Measurements from ENCODE around the gene RAD18.

Gene RAD18

DNA sequence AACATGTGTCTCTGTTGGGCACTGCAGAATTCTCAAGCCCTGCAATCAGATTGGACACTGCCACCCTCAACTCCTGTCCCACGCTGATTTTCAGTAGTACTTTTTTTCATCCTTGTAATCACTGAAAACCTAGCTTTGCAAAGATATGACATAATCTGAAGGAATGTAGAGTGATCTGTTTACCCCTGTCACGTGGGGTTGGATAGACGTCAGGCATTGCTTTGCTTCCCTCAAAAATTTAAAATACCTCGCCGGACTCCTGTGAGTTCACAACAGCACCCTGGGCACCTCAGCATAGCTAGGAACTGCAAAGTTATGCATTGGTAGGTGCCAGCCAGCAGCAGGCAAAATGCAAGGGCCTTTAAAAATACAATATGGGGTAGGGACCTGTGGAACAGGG lies 122.7 kb downstream of the RAD18 start:
- Histone ChIP-seq H4K20me1 (ENCODE audit: insufficient read depth, low read length) (no peaks in the 10 kb centered on the region), H3K9ac (ENCODE audit: low read length) (no peak overlapping the region), H3K9me2 (replicated peaks; ENCODE audit: insufficient read depth, low read length) (no peaks in the 10 kb centered on the region), H3K36me3 (replicated peaks; ENCODE audit: insufficient read depth, low read length) (no peaks in the 10 kb centered on the region; the same call in 1 of the 2 replicates), H3K4me3 (ENCODE audit: low read length) (no peak overlapping the region), H3K79me2 (ENCODE audit: low read length) (no peaks in the 10 kb centered on the region), H3K27ac (ENCODE audit: low read length) (no peak overlapping the region), H3K4me2 (ENCODE audit: low read depth, low read length) (no peak overlapping the region), H2AFZ (ENCODE audit: low read length) (no peak overlapping the region), H3K9me3 (replicated peaks; ENCODE audit: insufficient read depth, low read length) (no peaks in the 10 kb centered on the region), H3K27me3 (replicated peaks; ENCODE audit: insufficient read depth, low read length) (no peaks in the 10 kb centered on the region), H3F3A (ENCODE audit: insufficient read depth, low read length) (no peaks in the 10 kb centered on the region), H3K4me1 (ENCODE audit: low read length) (no peaks in the 10 kb centered on the region)
- TF ChIP-seq, protein P1, sequence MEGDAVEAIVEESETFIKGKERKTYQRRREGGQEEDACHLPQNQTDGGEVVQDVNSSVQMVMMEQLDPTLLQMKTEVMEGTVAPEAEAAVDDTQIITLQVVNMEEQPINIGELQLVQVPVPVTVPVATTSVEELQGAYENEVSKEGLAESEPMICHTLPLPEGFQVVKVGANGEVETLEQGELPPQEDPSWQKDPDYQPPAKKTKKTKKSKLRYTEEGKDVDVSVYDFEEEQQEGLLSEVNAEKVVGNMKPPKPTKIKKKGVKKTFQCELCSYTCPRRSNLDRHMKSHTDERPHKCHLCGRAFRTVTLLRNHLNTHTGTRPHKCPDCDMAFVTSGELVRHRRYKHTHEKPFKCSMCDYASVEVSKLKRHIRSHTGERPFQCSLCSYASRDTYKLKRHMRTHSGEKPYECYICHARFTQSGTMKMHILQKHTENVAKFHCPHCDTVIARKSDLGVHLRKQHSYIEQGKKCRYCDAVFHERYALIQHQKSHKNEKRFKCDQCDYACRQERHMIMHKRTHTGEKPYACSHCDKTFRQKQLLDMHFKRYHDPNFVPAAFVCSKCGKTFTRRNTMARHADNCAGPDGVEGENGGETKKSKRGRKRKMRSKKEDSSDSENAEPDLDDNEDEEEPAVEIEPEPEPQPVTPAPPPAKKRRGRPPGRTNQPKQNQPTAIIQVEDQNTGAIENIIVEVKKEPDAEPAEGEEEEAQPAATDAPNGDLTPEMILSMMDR (IDR thresholded peaks at IDR 0.05; ENCODE audit: low read length): no peak
- TF ChIP-seq EZH2phosphoT487 (IDR thresholded peaks at IDR 0.05; ENCODE audit: low read length) (no peak), EZH2 (optimal IDR thresholded peaks at IDR 0.05; ENCODE audit: low read depth, low read length) (no peak)
- no peak for DNase-seq

DNA sequence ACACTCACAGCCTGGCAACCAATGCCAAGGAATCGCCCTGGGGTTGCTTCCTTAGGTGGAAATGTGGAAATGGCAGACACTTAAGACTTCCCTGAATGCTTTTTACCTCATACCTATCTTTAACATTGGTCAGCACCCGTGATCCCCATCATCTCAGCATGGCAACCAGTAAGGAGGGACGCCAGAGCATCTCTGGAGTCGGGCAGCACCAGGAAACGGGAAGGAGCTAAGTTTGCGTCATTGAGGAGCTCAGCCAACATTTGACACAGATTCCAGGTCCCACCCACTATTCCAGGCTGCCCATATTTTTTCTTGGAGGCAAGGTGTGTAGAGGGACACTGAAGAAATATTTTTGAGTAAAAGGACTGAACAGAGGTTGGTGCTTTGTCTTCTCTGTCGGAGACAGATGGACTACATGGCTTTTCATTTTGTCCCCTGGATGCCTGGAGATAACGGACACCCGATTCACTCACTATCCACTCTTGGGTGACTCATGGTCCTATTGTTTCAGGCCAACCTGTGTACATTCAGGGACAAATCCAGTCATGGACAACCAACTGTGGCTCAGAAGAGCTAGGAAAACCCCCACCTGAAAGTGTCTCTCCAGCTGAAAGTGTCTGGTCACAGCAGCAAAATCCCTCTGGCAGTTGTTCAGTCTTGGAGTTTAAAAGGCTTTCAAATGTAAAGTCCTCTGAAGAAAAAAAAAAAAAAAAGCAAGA lies 123.5 kb downstream of the RAD18 start:
- no peak overlapping the region for H3K27ac ChIP-seq (ENCODE audit: low read length)
- H2AFZ ChIP-seq (ENCODE audit: low read length): no peak overlapping the region

DNA sequence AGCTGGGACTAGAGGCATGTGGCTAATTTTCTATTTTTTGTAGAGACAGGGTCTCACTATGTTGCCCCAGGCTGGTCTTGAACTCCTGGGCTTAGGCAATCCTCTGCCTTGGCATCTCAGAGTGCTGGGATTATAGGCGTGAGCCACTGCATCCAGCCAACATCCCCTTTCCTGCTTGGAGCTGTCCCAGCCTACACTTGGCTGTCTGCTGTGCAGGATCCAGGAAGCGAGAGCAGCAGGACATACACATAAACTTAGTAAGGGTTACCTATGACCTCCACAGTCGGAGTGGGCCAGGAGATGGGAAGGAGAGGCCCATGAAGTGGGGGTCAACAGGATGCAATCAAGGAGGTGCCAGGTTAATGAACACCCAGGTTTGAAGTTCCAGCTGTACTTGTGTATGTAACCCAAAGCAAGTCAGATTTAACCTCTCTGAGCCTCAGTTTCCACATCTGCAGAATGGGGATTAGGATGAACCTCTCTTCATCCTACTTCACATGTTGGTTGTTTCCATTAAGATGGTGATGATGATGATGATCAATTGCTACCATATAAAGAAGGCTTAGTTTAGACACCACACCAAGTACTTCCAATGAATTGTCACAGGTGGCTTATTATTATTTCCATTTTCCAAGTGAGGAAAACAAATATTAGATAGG lies 124.4 kb downstream of the RAD18 start:
- Histone ChIP-seq H3K79me2 (ENCODE audit: low read length) (no peaks in the 10 kb centered on the region), H3K4me3 (ENCODE audit: low read length) (no peak overlapping the region), H3K27ac (ENCODE audit: low read length) (no peak overlapping the region), H2AFZ (ENCODE audit: low read length) (no peak overlapping the region), H3K9me3 (replicated peaks; ENCODE audit: insufficient read depth, low read length) (no peaks in the 10 kb centered on the region), H4K20me1 (ENCODE audit: insufficient read depth, low read length) (no peaks in the 10 kb centered on the region), H3K36me3 (replicated peaks; ENCODE audit: insufficient read depth, low read length) (no peaks in the 10 kb centered on the region; the same call in 1 of the 2 replicates), H3K4me1 (ENCODE audit: low read length) (no peaks in the 10 kb centered on the region), H3K9ac (ENCODE audit: low read length) (no peak overlapping the region), H3K27me3 (replicated peaks; ENCODE audit: insufficient read depth, low read length) (no peaks in the 10 kb centered on the region), H3K4me2 (ENCODE audit: low read depth, low read length) (no peak overlapping the region), H3F3A (ENCODE audit: insufficient read depth, low read length) (no peaks in the 10 kb centered on the region), H3K9me2 (replicated peaks; ENCODE audit: insufficient read depth, low read length) (no peaks in the 10 kb centered on the region)
- no peak for DNase-seq
- TF ChIP-seq EZH2phosphoT487 (IDR thresholded peaks at IDR 0.05; ENCODE audit: low read length) (no peak), EZH2 (optimal IDR thresholded peaks at IDR 0.05; ENCODE audit: low read depth, low read length) (no peak)
- TF ChIP-seq, protein P1 (IDR thresholded peaks at IDR 0.05; ENCODE audit: low read length): no peak

More for the DNA sequence above, 123.5 kb downstream of the RAD18 start:
- no peaks in the 10 kb centered on the region; the same call in 1 of the 2 replicates for H3K36me3 ChIP-seq (replicated peaks; ENCODE audit: insufficient read depth, low read length)
- H4K20me1 ChIP-seq (ENCODE audit: insufficient read depth, low read length): no peaks in the 10 kb centered on the region
- no peaks in the 10 kb centered on the region for H3F3A ChIP-seq (ENCODE audit: insufficient read depth, low read length)
- H3K9me2 ChIP-seq (replicated peaks; ENCODE audit: insufficient read depth, low read length): no peaks in the 10 kb centered on the region
- H3K4me2 ChIP-seq (ENCODE audit: low read depth, low read length): no peak overlapping the region
- no peaks in the 10 kb centered on the region for H3K4me1 ChIP-seq (ENCODE audit: low read length)
- H3K9me3 ChIP-seq (replicated peaks; ENCODE audit: insufficient read depth, low read length): no peaks in the 10 kb centered on the region
- no peak for DNase-seq
- no peak overlapping the region for H3K9ac ChIP-seq (ENCODE audit: low read length)
- no peak overlapping the region for H3K4me3 ChIP-seq (ENCODE audit: low read length)
- H3K27me3 ChIP-seq (replicated peaks; ENCODE audit: insufficient read depth, low read length): no peaks in the 10 kb centered on the region
- TF ChIP-seq EZH2phosphoT487 (IDR thresholded peaks at IDR 0.05; ENCODE audit: low read length) (no peak), EZH2 (optimal IDR thresholded peaks at IDR 0.05; ENCODE audit: low read depth, low read length) (no peak)
- TF ChIP-seq, protein P1 (IDR thresholded peaks at IDR 0.05; ENCODE audit: low read length): no peak
- no peaks in the 10 kb centered on the region for H3K79me2 ChIP-seq (ENCODE audit: low read length)
